ENCODE results near the gene KCTD17.
"Not testable (repeated sequence)": the region's sequence is repeated elsewhere in the genome, so short reads cannot be mapped to it uniquely, and the experiment has no call there.

The KCTD17 gene

DNA sequence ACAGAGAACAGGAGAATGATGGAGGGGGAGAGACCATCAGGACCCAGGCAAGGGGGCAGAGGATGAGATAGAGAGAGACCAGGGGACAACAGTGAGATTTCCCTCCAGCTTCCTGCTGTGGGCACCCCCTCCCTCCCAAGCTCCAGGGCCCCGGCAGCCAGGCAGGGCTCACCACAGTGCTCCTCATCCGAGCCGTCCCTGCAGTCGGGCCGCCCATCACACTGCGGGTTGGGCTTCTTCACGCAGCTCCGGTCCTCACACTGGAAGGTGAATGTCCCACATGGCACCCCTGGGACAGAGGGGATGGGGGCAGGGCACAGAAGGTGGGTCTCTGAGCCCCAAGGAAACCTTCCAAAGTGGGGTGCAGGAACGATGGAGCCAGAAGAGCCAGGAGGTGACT is 19.2 kb downstream of the KCTD17 start:
- peaks cover 28% of the 10 kb centered on the region for H3K27me3 ChIP-seq (ENCODE audit: insufficient read depth, low read length)

GRCh38 chr22:37071850-37072592 is 20.5 kb downstream of the KCTD17 start:
- H3K4me3 ChIP-seq (ENCODE audit: low read depth, low read length); H2AFZ ChIP-seq (ENCODE audit: low read length, unreplicated experiment); H3K27ac ChIP-seq (ENCODE audit: low read depth, low read length); H3K36me3 ChIP-seq (ENCODE audit: insufficient read depth, low read length); H3K4me1 ChIP-seq (ENCODE audit: control insufficient read depth, insufficient read depth, low read length, unreplicated experiment); H3K79me2 ChIP-seq (ENCODE audit: control insufficient read depth, insufficient read depth, low read length, unreplicated experiment): not testable (repeated sequence)
- peaks cover 28% of the 10 kb centered on the region for H3K27me3 ChIP-seq (ENCODE audit: insufficient read depth, low read length)

More for the DNA sequence above, 19.2 kb downstream of the KCTD17 start:
- Histone ChIP-seq H3K4me1 (ENCODE audit: control insufficient read depth, insufficient read depth, low read length, unreplicated experiment) (no peaks in the 10 kb centered on the region), H3K79me2 (ENCODE audit: control insufficient read depth, insufficient read depth, low read length, unreplicated experiment) (no peaks in the 10 kb centered on the region), H2AFZ (ENCODE audit: low read length, unreplicated experiment) (no peak overlapping the region), H3K36me3 (ENCODE audit: insufficient read depth, low read length) (no peaks in the 10 kb centered on the region), H3K27ac (ENCODE audit: low read depth, low read length) (no peak overlapping the region), H3K4me3 (ENCODE audit: low read depth, low read length) (no peak overlapping the region)

DNA sequence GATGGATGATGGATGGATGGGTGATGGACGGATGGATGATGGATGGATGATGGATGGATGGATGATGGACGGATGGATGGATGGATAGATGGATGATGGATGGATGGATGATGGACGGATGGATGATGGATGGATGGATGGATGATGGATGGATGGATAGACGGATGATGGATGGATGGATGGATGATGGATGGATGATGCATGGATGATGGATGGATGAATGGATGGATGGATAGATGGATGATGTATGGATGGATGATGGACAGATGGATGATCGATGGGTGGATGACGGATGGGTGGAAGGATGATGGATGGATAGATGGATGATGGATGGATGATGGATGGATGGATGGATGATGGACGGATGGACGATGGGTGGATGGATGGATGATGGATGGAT is 21.1 kb downstream of the KCTD17 start:
- Histone ChIP-seq H3K4me3 (ENCODE audit: low read depth, low read length) (no peak overlapping the region), H3K79me2 (ENCODE audit: control insufficient read depth, insufficient read depth, low read length, unreplicated experiment) (no peaks in the 10 kb centered on the region), H3K4me1 (ENCODE audit: control insufficient read depth, insufficient read depth, low read length, unreplicated experiment) (no peaks in the 10 kb centered on the region), H3K36me3 (ENCODE audit: insufficient read depth, low read length) (no peaks in the 10 kb centered on the region), H3K27ac (ENCODE audit: low read depth, low read length) (no peak overlapping the region), H2AFZ (ENCODE audit: low read length, unreplicated experiment) (no peak overlapping the region), H3K27me3 (ENCODE audit: insufficient read depth, low read length) (peaks cover 28% of the 10 kb centered on the region)

DNA sequence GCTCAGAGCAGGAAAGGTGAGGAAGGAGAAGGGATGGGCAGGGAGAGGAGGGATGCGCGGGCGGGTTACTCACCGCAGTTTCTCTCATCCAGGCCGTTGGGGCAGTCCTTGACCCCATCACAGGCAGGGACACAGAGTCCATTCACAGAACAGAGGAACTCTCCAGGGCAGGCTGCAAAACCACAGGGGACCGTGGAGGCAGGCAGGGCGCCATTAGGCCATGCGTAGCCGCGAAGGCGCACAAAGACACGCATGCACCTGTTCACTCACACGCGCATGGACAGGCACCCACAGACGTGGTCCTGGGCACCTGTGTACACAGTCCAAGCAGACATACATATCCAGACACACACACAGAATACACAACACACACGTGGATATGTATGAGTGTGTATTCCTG is 23.0 kb downstream of the KCTD17 start:
- no peak overlapping the region for H3K4me3 ChIP-seq (ENCODE audit: low read depth, low read length)
- no peaks in the 10 kb centered on the region for H3K79me2 ChIP-seq (ENCODE audit: control insufficient read depth, insufficient read depth, low read length, unreplicated experiment)
- peaks cover 16% of the 10 kb centered on the region for H3K27me3 ChIP-seq (ENCODE audit: insufficient read depth, low read length)
- H3K27ac ChIP-seq (ENCODE audit: low read depth, low read length): no peak overlapping the region
- H3K36me3 ChIP-seq (ENCODE audit: insufficient read depth, low read length): no peaks in the 10 kb centered on the region
- no peaks in the 10 kb centered on the region for H3K4me1 ChIP-seq (ENCODE audit: control insufficient read depth, insufficient read depth, low read length, unreplicated experiment)
- no peak overlapping the region for H2AFZ ChIP-seq (ENCODE audit: low read length, unreplicated experiment)

- Histone ChIP-seq H2AFZ (ENCODE audit: low read length, unreplicated experiment) (no peak overlapping the region), H3K4me3 (ENCODE audit: low read depth, low read length) (no peak overlapping the region), H3K79me2 (ENCODE audit: control insufficient read depth, insufficient read depth, low read length, unreplicated experiment) (no peaks in the 10 kb centered on the region), H3K27ac (ENCODE audit: low read depth, low read length) (no peak overlapping the region), H3K36me3 (ENCODE audit: insufficient read depth, low read length) (no peaks in the 10 kb centered on the region), H3K4me1 (ENCODE audit: control insufficient read depth, insufficient read depth, low read length, unreplicated experiment) (no peaks in the 10 kb centered on the region), H3K27me3 (ENCODE audit: insufficient read depth, low read length) (peaks cover 11% of the 10 kb centered on the region)
Measured at GRCh38 chr22:37075046-37075445, 23.5 kb downstream of the KCTD17 start.

DNA sequence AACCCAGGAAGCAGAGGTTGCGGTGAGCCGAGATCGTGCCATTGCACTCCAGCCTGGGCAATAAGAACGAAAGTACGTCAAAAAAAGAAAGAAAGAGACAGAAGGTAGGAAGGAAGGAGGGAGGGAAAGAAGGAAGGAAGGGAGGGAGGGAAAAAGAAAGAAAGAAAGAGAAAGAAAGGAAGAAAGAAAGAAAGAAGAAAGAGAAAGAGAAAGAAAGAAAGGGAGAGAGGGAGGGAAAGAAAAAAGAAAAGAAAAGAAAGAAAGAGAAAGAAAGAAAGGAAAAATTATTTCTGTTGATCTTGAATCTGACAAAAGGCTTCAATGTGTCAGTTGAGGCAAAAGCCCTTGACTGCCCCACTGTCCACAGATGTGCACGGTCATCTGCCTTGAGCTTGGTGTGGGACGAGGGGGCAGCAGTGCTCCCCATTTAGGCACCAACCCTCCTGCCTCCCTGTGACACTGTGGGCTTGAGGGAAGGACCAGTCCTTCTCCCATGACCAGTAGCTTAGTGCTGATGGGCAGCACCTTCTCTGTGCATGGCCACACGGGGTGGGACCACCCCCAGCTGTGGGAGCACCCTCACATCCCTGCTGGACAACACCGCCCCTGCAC is 24.4 kb downstream of the KCTD17 start:
- no peaks in the 10 kb centered on the region for H3K36me3 ChIP-seq (ENCODE audit: insufficient read depth, low read length)
- H3K27me3 ChIP-seq (ENCODE audit: insufficient read depth, low read length): peaks cover 5% of the 10 kb centered on the region; the same call in 1 of the 2 replicates

GRCh38 chr22:37077802-37078448 is 26.4 kb downstream of the KCTD17 start:
- Histone ChIP-seq H3K4me3 (ENCODE audit: low read depth, low read length) (no peak overlapping the region), H2AFZ (ENCODE audit: low read length, unreplicated experiment) (no peak overlapping the region), H3K27me3 (ENCODE audit: insufficient read depth, low read length) (no peaks in the 10 kb centered on the region), H3K4me1 (ENCODE audit: control insufficient read depth, insufficient read depth, low read length, unreplicated experiment) (no peaks in the 10 kb centered on the region), H3K79me2 (ENCODE audit: control insufficient read depth, insufficient read depth, low read length, unreplicated experiment) (no peaks in the 10 kb centered on the region), H3K36me3 (ENCODE audit: insufficient read depth, low read length) (no peaks in the 10 kb centered on the region), H3K27ac (ENCODE audit: low read depth, low read length) (no peak overlapping the region)

More for the DNA sequence above, 24.4 kb downstream of the KCTD17 start:
- Histone ChIP-seq H3K27ac (ENCODE audit: low read depth, low read length) (no peak overlapping the region), H3K4me3 (ENCODE audit: low read depth, low read length) (no peak overlapping the region), H3K79me2 (ENCODE audit: control insufficient read depth, insufficient read depth, low read length, unreplicated experiment) (no peaks in the 10 kb centered on the region), H2AFZ (ENCODE audit: low read length, unreplicated experiment) (no peak overlapping the region), H3K4me1 (ENCODE audit: control insufficient read depth, insufficient read depth, low read length, unreplicated experiment) (no peaks in the 10 kb centered on the region)

GRCh38 chr22:37079158-37079557 is 27.6 kb downstream of the KCTD17 start:
- Histone ChIP-seq H3K36me3 (ENCODE audit: insufficient read depth, low read length) (no peaks in the 10 kb centered on the region), H2AFZ (ENCODE audit: low read length, unreplicated experiment) (no peak overlapping the region), H3K4me3 (ENCODE audit: low read depth, low read length) (no peak overlapping the region), H3K27ac (ENCODE audit: low read depth, low read length) (no peak overlapping the region), H3K79me2 (ENCODE audit: control insufficient read depth, insufficient read depth, low read length, unreplicated experiment) (no peaks in the 10 kb centered on the region), H3K4me1 (ENCODE audit: control insufficient read depth, insufficient read depth, low read length, unreplicated experiment) (no peaks in the 10 kb centered on the region), H3K27me3 (ENCODE audit: insufficient read depth, low read length) (no peaks in the 10 kb centered on the region)

- Histone ChIP-seq H3K4me1 (ENCODE audit: control insufficient read depth, insufficient read depth, low read length, unreplicated experiment) (no peaks in the 10 kb centered on the region), H3K79me2 (ENCODE audit: control insufficient read depth, insufficient read depth, low read length, unreplicated experiment) (no peaks in the 10 kb centered on the region), H3K4me3 (ENCODE audit: low read depth, low read length) (no peak overlapping the region), H3K27me3 (ENCODE audit: insufficient read depth, low read length) (no peaks in the 10 kb centered on the region), H3K36me3 (ENCODE audit: insufficient read depth, low read length) (no peaks in the 10 kb centered on the region), H2AFZ (ENCODE audit: low read length, unreplicated experiment) (no peak overlapping the region), H3K27ac (ENCODE audit: low read depth, low read length) (no peak overlapping the region)
Measured at GRCh38 chr22:37079668-37080171, 28.2 kb downstream of the KCTD17 start.

DNA sequence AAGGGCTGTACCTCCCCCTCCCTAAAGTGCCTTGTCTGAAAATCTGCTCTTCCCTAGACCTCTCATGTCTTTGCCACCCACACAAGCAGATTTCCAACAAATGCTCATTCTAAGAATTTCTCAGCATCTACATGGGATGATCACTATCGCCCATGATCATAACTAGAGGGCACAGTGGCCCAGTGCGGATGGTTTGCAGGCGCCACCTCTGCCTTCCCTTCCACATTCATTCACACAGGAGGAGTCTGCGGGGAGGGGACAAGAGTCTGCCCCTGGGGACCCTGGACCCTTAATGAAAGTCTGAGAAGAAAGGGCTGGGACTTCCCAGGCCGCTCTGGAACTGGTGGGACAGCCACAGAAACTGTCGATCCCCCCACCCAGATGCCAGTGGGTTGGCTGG is 28.9 kb downstream of the KCTD17 start:
- H3K36me3 ChIP-seq (ENCODE audit: insufficient read depth, low read length): no peaks in the 10 kb centered on the region
- no peak overlapping the region for H2AFZ ChIP-seq (ENCODE audit: low read length, unreplicated experiment)
- H3K27me3 ChIP-seq (ENCODE audit: insufficient read depth, low read length): no peaks in the 10 kb centered on the region
- H3K4me1 ChIP-seq (ENCODE audit: control insufficient read depth, insufficient read depth, low read length, unreplicated experiment): no peaks in the 10 kb centered on the region
- H3K79me2 ChIP-seq (ENCODE audit: control insufficient read depth, insufficient read depth, low read length, unreplicated experiment): no peaks in the 10 kb centered on the region
- H3K27ac ChIP-seq (ENCODE audit: low read depth, low read length): no peak overlapping the region
- H3K4me3 ChIP-seq (ENCODE audit: low read depth, low read length): no peak overlapping the region

All from ACC112 (cell line).